H9 (cell line): Measurements from ENCODE around the gene DNAJC12. TPM values are rescaled to one million over a fixed set of nuclear protein-coding genes. Genes with fewer than 3 reads are reported as not detected.

Source experiments
- DNase-seq: peaks from one replicate; pipeline ENCODE4 v3.0.0-alpha.2; 2017
- H2AFZ ChIP-seq: one replicate; pipeline ENCODE4 v1.6.1; 2013; ENCODE audit warnings: mild to moderate bottlenecking, low read length, control low read depth, moderate library complexity
- H2AK5ac ChIP-seq: 2 replicates; pipeline ENCODE4 v1.6.1; 2013; ENCODE audit warnings: low read length, control low read depth, mixed read lengths; ENCODE audit not compliant: insufficient read length
- H2BK120ac ChIP-seq: one replicate; pipeline ENCODE4 v1.6.1; 2013; ENCODE audit warnings: low read depth, mild to moderate bottlenecking, low read length, control low read depth, inconsistent platforms; ENCODE audit not compliant: poor library complexity, severe bottlenecking
- H2BK12ac ChIP-seq: 2 replicates; pipeline ENCODE4 v1.6.1; 2013; ENCODE audit warnings: low read length, control low read depth, mixed read lengths, low read depth; ENCODE audit not compliant: insufficient read length
- H2BK15ac ChIP-seq: 2 replicates; pipeline ENCODE4 v1.6.1; 2013; ENCODE audit warnings: low read depth, low read length, control low read depth
- H2BK20ac ChIP-seq: one replicate; pipeline ENCODE4 v1.6.1; 2013; ENCODE audit warnings: low read depth, mild to moderate bottlenecking, low read length, control low read depth, inconsistent platforms; ENCODE audit not compliant: poor library complexity, severe bottlenecking
- H2BK5ac ChIP-seq: 2 replicates; pipeline ENCODE4 v1.6.1; 2013; ENCODE audit warnings: low read length, control low read depth, mixed read lengths; ENCODE audit not compliant: insufficient read length
- H3K14ac ChIP-seq: 2 replicates; pipeline ENCODE4 v1.6.1; 2013; ENCODE audit warnings: low read length, control low read depth; ENCODE audit not compliant: insufficient read depth
- H3K18ac ChIP-seq: 2 replicates; pipeline ENCODE4 v1.6.1; 2013; ENCODE audit warnings: low read depth, mild to moderate bottlenecking, mixed read lengths, low read length, control low read depth; ENCODE audit not compliant: insufficient read length
- H3K23ac ChIP-seq: 2 replicates; pipeline ENCODE4 v1.6.1; 2013; ENCODE audit warnings: low read length, control low read depth, mixed read lengths, low read depth; ENCODE audit not compliant: insufficient read length
- H3K23me2 ChIP-seq: 2 replicates; pipeline ENCODE4 v1.6.1; 2013; ENCODE audit warnings: low read depth, mild to moderate bottlenecking, mixed read lengths, low read length, control low read depth; ENCODE audit not compliant: insufficient read length, poor library complexity, severe bottlenecking
- H3K27ac ChIP-seq: 2 replicates; pipeline ENCODE4 v1.5.1; 2013; ENCODE audit warnings: low read length, control low read depth, mixed read lengths, low read depth; ENCODE audit not compliant: insufficient read length
- H3K27me3 ChIP-seq: 2 replicates; pipeline ENCODE4 v1.6.1; 2013; ENCODE audit warnings: low read length, control low read depth, inconsistent platforms; ENCODE audit not compliant: insufficient read depth
- H3K4ac ChIP-seq: 2 replicates; pipeline ENCODE4 v1.6.1; 2013; ENCODE audit warnings: low read depth, mild to moderate bottlenecking, control low read depth, inconsistent platforms, low read length, moderate library complexity
- H3K4me1 ChIP-seq: 2 replicates; pipeline ENCODE4 v1.6.1; 2013; ENCODE audit warnings: low read length, control low read depth, inconsistent platforms; ENCODE audit not compliant: insufficient read depth
- H3K4me2 ChIP-seq: 2 replicates; pipeline ENCODE4 v1.6.1; 2013; ENCODE audit warnings: low read length, control low read depth, mixed read lengths; ENCODE audit not compliant: insufficient read length, insufficient read depth
- H3K56ac ChIP-seq: 2 replicates; pipeline ENCODE4 v1.6.1; 2013; ENCODE audit warnings: low read depth, mild to moderate bottlenecking, mixed read lengths, low read length, control low read depth; ENCODE audit not compliant: insufficient read length
- H3K79me1 ChIP-seq: 2 replicates; pipeline ENCODE4 v1.6.1; 2013; ENCODE audit warnings: low read depth, mild to moderate bottlenecking, moderate library complexity, low read length, control low read depth, inconsistent platforms; ENCODE audit not compliant: insufficient read depth, poor library complexity, severe bottlenecking
- H3K79me2 ChIP-seq: 2 replicates; pipeline ENCODE4 v1.6.1; 2013; ENCODE audit warnings: low read length, control low read depth, inconsistent platforms; ENCODE audit not compliant: insufficient read depth
- H3K9ac ChIP-seq: 2 replicates; pipeline ENCODE4 v1.6.1; 2013; ENCODE audit warnings: low read length, control low read depth, mixed read lengths; ENCODE audit not compliant: insufficient read length; ENCODE audit errors: extremely low read depth
- H3K9me3 ChIP-seq: one replicate; pipeline ENCODE4 v1.6.1; 2013; ENCODE audit warnings: low read depth, low read length, inconsistent platforms; ENCODE audit not compliant: control insufficient read depth
- H3T11ph ChIP-seq: one replicate; pipeline ENCODE4 v1.6.1; 2013; ENCODE audit warnings: mild to moderate bottlenecking, low read length, control low read depth, inconsistent platforms
- H4K20me1 ChIP-seq: one replicate; pipeline ENCODE4 v1.6.1; 2013; ENCODE audit not compliant: control insufficient read depth, insufficient read length, insufficient read depth
- H4K5ac ChIP-seq: 2 replicates; pipeline ENCODE4 v1.6.1; 2013; ENCODE audit warnings: low read depth, mild to moderate bottlenecking, mixed read lengths, low read length, control low read depth; ENCODE audit not compliant: insufficient read length
- H4K8ac ChIP-seq: replicated peaks from 2 replicates; pipeline ENCODE4 v1.6.1; 2013; ENCODE audit warnings: low read length, control low read depth, mixed read lengths, low read depth; ENCODE audit not compliant: insufficient read length
- H4K91ac ChIP-seq: 2 replicates; pipeline ENCODE4 v1.6.1; 2013; ENCODE audit warnings: low read depth, mild to moderate bottlenecking, moderate library complexity, mixed read lengths, low read length, control low read depth; ENCODE audit not compliant: insufficient read length
- H3K27ac Mint-ChIP-seq, 3 experiments: 2 replicates in 2 of 3; 3 replicates in 1 of 3; pipeline ENCODE4 v1.8.0; 2020 to 2021; ENCODE audit warnings: mixed read lengths in 3 of 3, mild to moderate bottlenecking in 1 of 3, moderate library complexity in 1 of 3
- H3K27me3 Mint-ChIP-seq: 2 replicates; pipeline ENCODE4 v1.8.0; 2021; ENCODE audit warnings: low read depth, mild to moderate bottlenecking, moderate library complexity, mixed read lengths
- H3K36me3 Mint-ChIP-seq, 3 experiments: 2 replicates in 2 of 3; 3 replicates in 1 of 3; pipeline ENCODE4 v1.8.0; 2020 to 2021; ENCODE audit warnings: low read depth in 3 of 3, mixed read lengths in 3 of 3; ENCODE audit not compliant: insufficient read depth in 1 of 3
- H3K4me1 Mint-ChIP-seq, 2 experiments: 2 replicates each; pipeline ENCODE4 v1.8.0; 2020; ENCODE audit warnings: mixed read lengths in 2 of 2
- H3K4me3 Mint-ChIP-seq, 2 experiments: 2 replicates in 1 of 2; 3 replicates in 1 of 2; pipeline ENCODE4 v1.8.0; 2020 to 2021; ENCODE audit warnings: mild to moderate bottlenecking in 2 of 2, mixed read lengths in 2 of 2, moderate library complexity in 1 of 2
- H3K9me3 Mint-ChIP-seq, 2 experiments: 2 replicates in 1 of 2; 3 replicates in 1 of 2; pipeline ENCODE4 v1.8.0; 2020; ENCODE audit warnings: mild to moderate bottlenecking in 2 of 2, mixed read lengths in 2 of 2, moderate library complexity in 1 of 2
- CTCF ChIP-seq: fragments of 200-600 bp; sonication (generic); conservative IDR thresholded peaks from 3 replicates; pipeline ENCODE4 v1.8.0; 2021; ENCODE audit warnings: antibody characterized with exemption, mild to moderate bottlenecking
- WGBS: extraction: QIAGEN DNeasy Blood & Tissue Kit; methylation state at CpG from one replicate; pipeline ENCODE4 v1.1.7; 2013; ENCODE audit warnings: missing lambda C conversion rate, low lambda C conversion rate, mixed read lengths; ENCODE audit not compliant: insufficient read length; ENCODE audit errors: extremely low coverage; 5-methylcytosine and 5-hydroxymethylcytosine counted together
- total RNA-seq: library from RNA; stranded (reverse); gene quantifications from 2 replicates; pipeline ENCODE4 v1.2.1, GENCODE V29; 2021

DNAJC12 gene
- total RNA-seq, 1 experiment from 2014 or later = 0.85 TPM

- no peak for DNase-seq
- Histone ChIP-seq H3K79me2 (no peaks in the 10 kb centered on the region), H3T11ph (no peak overlapping the region), H3K4me2 (no peak overlapping the region), H4K91ac (no peak overlapping the region), H2AK5ac (no peak overlapping the region), H3K9me3 (no peaks in the 10 kb centered on the region), H3K27ac (no peak overlapping the region), H3K9ac (no peak overlapping the region), H2AFZ (no peak overlapping the region), H3K18ac (no peak overlapping the region), H2BK20ac (no peak overlapping the region), H3K4me1 (no peaks in the 10 kb centered on the region), H4K8ac (no peak overlapping the region), H3K79me1 (no peaks in the 10 kb centered on the region), H3K4ac (no peak overlapping the region), H4K5ac (no peak overlapping the region), H2BK12ac (no peak overlapping the region), H3K23ac (no peak overlapping the region), H3K23me2 (no peaks in the 10 kb centered on the region), H2BK15ac (no peak overlapping the region), H2BK5ac (no peak overlapping the region), H2BK120ac (no peak overlapping the region), H4K20me1 (no peaks in the 10 kb centered on the region), H3K14ac (no peak overlapping the region), H3K27me3 (no peaks in the 10 kb centered on the region), H3K56ac (no peak overlapping the region)
- TF ChIP-seq CTCF = no peak
- Mint-ChIP-seq H3K4me1 (peaks cover 11 to 13% of the 10 kb centered on the region in 2 experiments), H3K27me3 (no peaks in the 10 kb centered on the region), H3K27ac (no peak overlapping the region), H3K4me3 (no peak overlapping the region), H3K9me3 (no peaks in the 10 kb centered on the region), H3K36me3 (no peaks in the 10 kb centered on the region)
- WGBS = no CpG with 5 or more reads among the region's 3 CpGs
Measured at GRCh38 chr10:67784474-67784873, 53.5 kb downstream of the DNAJC12 start.
